Dendritic cell treated with granulocyte-macrophage colony-stimulating factor and Interleukin-4, amounts not matched to agents 40 ng/mL and 50 ng/mL, for 4 days (primary cell): ENCODE data around the gene TPST2.

Source experiments
- H3K27ac Mint-ChIP-seq: one replicate; pipeline ENCODE4 v1.8.0; 2022; ENCODE audit warnings: mild to moderate bottlenecking, mixed read lengths
- H3K27me3 Mint-ChIP-seq: one replicate; pipeline ENCODE4 v1.8.0; 2022; ENCODE audit warnings: mild to moderate bottlenecking, mixed read lengths
- H3K36me3 Mint-ChIP-seq: one replicate; pipeline ENCODE4 v1.8.0; 2022; ENCODE audit warnings: low read depth, mixed read lengths
- H3K4me1 Mint-ChIP-seq: one replicate; pipeline ENCODE4 v1.8.0; 2022; ENCODE audit warnings: low read depth, mixed read lengths
- H3K4me3 Mint-ChIP-seq: one replicate; pipeline ENCODE4 v1.8.0; 2022; ENCODE audit warnings: mild to moderate bottlenecking, moderate library complexity, mixed read lengths
- H3K9me3 Mint-ChIP-seq: one replicate; pipeline ENCODE4 v1.8.0; 2022; ENCODE audit warnings: mixed read lengths
- intact Hi-C: fragments of 100-400 bp; cut with micrococcal nuclease; formaldehyde crosslinking; loops from one replicate; pipeline ENCODE4 v1.15.0; 2022

Gene TPST2

GRCh38 chr22:26514419-26515161, 75.3 kb downstream of the TPST2 start:
- Mint-ChIP-seq H3K27me3 (no peaks in the 10 kb centered on the region), H3K4me1 (peaks cover 31% of the 10 kb centered on the region), H3K9me3 (no peaks in the 10 kb centered on the region), H3K27ac (no peak overlapping the region), H3K36me3 (peaks cover 18% of the 10 kb centered on the region), H3K4me3 (no peak overlapping the region)
- intact Hi-C loops, result no loop called here

DNA sequence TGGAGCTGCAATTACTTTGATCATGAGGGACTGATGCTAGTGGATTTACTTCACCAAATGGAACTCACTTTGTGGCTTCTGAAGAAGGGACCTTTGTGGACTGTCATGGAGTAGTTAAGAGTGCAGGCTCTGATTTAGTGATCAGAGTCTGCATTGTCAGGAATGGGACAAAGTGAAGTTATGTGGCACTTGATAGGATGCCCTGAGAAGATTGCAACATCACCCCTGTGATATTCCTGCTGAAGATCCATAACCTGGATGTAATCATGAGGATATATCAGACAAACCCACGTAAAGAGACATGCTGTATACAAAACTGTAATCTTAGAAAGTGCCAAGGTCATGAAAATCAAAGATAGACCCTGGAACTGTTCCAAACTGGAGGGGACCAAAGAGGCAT, 76.1 kb downstream of the TPST2 start:
- Mint-ChIP-seq H3K36me3 (peaks cover 26% of the 10 kb centered on the region), H3K27me3 (no peaks in the 10 kb centered on the region), H3K4me3 (no peak overlapping the region), H3K4me1 (peaks cover 31% of the 10 kb centered on the region), H3K27ac (peak overlapping the region; percentile 55), H3K9me3 (no peaks in the 10 kb centered on the region)
- intact Hi-C loops, result loop anchor here (2.0 kb wide), 1 partner anchor 159 kb away; no protein-coding TSS in a partner anchor

GRCh38 chr22:26512149-26512793, 77.7 kb downstream of the TPST2 start, which contains the start of gene TFIP11:
Gene TFIP11, minus strand, starts transcription at chr22:26512473. Its CDS starts 2,201 bp downstream, at chr22:26510272.
- H3K27me3 Mint-ChIP-seq, result no peaks in the 10 kb centered on the region
- H3K4me3 Mint-ChIP-seq, result peak within 1 kb of the TSS; percentile 100
- H3K36me3 Mint-ChIP-seq, result peaks cover 39% of the 10 kb centered on the region
- H3K4me1 Mint-ChIP-seq, result peaks cover 31% of the 10 kb centered on the region
- intact Hi-C loops, result loop anchor here (1.0 to 2.0 kb wide), 2 partner anchors 29 to 161 kb away; partner anchors contain the start of genes HPS4 and SRRD
- no peaks in the 10 kb centered on the region for H3K9me3 Mint-ChIP-seq
- peak within 1 kb of the TSS; percentile 94 for H3K27ac Mint-ChIP-seq

GRCh38 chr22:26508148-26508547, 81.8 kb downstream of the TPST2 start:
- Mint-ChIP-seq H3K27ac (no peak overlapping the region), H3K4me3 (no peak overlapping the region), H3K4me1 (peaks cover 34% of the 10 kb centered on the region), H3K36me3 (peaks cover 78% of the 10 kb centered on the region), H3K27me3 (no peaks in the 10 kb centered on the region), H3K9me3 (no peaks in the 10 kb centered on the region)
- intact Hi-C loops, result no loop called here

GRCh38 chr22:26503758-26504157, 86.2 kb downstream of the TPST2 start:
- Mint-ChIP-seq H3K27ac (no peak overlapping the region), H3K4me3 (no peak overlapping the region), H3K4me1 (peaks cover 18% of the 10 kb centered on the region), H3K9me3 (no peaks in the 10 kb centered on the region), H3K27me3 (no peaks in the 10 kb centered on the region), H3K36me3 (peaks cover 93% of the 10 kb centered on the region)
- intact Hi-C loops, result no loop called here

DNA sequence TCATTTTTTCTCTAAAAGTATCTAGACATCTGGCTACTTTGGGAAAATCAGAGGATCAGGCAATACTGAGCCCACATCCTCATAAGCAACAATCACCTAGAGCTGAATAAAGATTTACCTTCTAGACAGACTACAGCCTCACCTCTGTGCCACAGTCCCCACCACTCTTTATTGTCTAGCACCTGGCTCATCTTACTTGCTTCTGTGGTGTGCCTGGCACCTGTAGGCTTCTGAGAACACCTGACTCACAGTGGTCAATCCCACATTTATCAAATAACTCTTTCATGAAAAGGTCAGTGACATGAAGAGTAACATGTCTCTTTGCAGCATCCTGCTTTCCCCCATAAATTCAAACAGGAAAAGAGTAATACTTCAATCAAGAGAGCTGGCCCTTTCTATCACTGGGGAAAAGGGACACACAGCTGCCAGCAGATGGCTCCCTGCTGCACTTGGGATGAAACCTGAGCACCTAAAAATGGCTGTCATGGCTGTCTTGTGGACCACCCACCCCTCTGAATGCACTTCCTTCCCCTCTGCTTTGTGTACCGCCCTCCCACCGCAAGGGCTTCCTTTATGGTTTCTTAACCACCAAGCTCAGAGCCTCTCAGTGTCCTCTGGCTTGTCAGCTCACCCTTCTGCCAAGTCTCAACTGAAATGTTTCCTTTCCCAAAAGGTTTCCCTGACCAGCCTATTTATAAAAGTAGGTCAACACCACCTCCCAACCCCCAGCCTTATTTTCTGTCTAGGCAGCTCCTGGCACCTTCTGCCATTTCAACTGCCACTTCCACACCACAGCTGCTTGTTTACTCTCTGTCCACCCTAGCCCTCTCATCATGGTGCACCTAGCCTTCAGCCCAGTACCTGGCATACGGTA, 87.0 kb downstream of the TPST2 start:
- H3K4me3 Mint-ChIP-seq, result no peak overlapping the region
- H3K9me3 Mint-ChIP-seq, result no peaks in the 10 kb centered on the region
- intact Hi-C loops, result no loop called here
- H3K27ac Mint-ChIP-seq, result peak overlapping the region; percentile 3
- no peaks in the 10 kb centered on the region for H3K27me3 Mint-ChIP-seq
- H3K4me1 Mint-ChIP-seq, result peaks cover 18% of the 10 kb centered on the region
- peaks cover 93% of the 10 kb centered on the region for H3K36me3 Mint-ChIP-seq

- peaks cover 98% of the 10 kb centered on the region for H3K36me3 Mint-ChIP-seq
- intact Hi-C loops, result no loop called here
- no peak overlapping the region for H3K27ac Mint-ChIP-seq
- no peaks in the 10 kb centered on the region for H3K9me3 Mint-ChIP-seq
- no peak overlapping the region for H3K4me3 Mint-ChIP-seq
- peaks cover 18% of the 10 kb centered on the region for H3K4me1 Mint-ChIP-seq
- H3K27me3 Mint-ChIP-seq, result no peaks in the 10 kb centered on the region
Measured at GRCh38 chr22:26501996-26502395, 87.9 kb downstream of the TPST2 start.

DNA sequence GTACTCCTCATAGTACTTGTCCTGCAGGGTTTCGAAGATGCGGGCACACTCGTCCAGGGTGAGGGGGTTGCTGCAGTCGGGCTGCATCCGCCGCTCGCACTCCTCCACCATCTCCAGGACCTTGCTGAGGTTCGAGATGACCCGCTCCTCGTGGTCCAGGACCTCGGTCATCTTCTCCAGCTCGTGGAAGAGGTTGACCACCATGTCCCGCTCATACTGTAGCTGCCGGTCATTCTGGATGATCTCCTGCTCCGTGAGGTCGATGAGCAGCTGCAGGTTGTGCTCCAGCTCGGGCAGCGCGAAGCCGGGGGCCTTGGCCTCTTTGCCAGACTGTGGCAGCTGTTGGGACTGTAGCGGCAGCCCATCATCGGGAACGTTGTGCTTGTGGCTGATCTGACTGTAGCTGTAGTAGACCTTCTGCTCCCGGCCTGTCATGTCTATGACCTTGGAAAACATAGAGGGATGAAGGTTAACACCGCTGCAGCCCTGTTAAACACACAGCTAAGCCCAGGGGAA, 90.7 kb downstream of the TPST2 start:
- Mint-ChIP-seq H3K4me1 (peaks cover 14% of the 10 kb centered on the region), H3K36me3 (peaks cover 94% of the 10 kb centered on the region), H3K4me3 (no peak overlapping the region), H3K9me3 (no peaks in the 10 kb centered on the region), H3K27ac (no peak overlapping the region), H3K27me3 (no peaks in the 10 kb centered on the region)
- intact Hi-C loops, result no loop called here

GRCh38 chr22:26496456-26496855, 93.5 kb downstream of the TPST2 start:
- H3K27me3 Mint-ChIP-seq, result no peaks in the 10 kb centered on the region
- H3K27ac Mint-ChIP-seq, result no peak overlapping the region
- no peaks in the 10 kb centered on the region for H3K9me3 Mint-ChIP-seq
- H3K4me3 Mint-ChIP-seq, result no peak overlapping the region
- peaks cover 94% of the 10 kb centered on the region for H3K36me3 Mint-ChIP-seq
- intact Hi-C loops, result no loop called here
- no peaks in the 10 kb centered on the region for H3K4me1 Mint-ChIP-seq

GRCh38 chr22:26494506-26494905, 95.4 kb downstream of the TPST2 start:
- H3K4me1 Mint-ChIP-seq, result no peaks in the 10 kb centered on the region
- no peaks in the 10 kb centered on the region for H3K9me3 Mint-ChIP-seq
- no peak overlapping the region for H3K27ac Mint-ChIP-seq
- H3K4me3 Mint-ChIP-seq, result no peak overlapping the region
- H3K27me3 Mint-ChIP-seq, result no peaks in the 10 kb centered on the region
- intact Hi-C loops, result no loop called here
- peaks cover 97% of the 10 kb centered on the region for H3K36me3 Mint-ChIP-seq

- H3K4me1 Mint-ChIP-seq, result no peaks in the 10 kb centered on the region
Measured at GRCh38 chr22:26492220-26492619, 97.7 kb downstream of the TPST2 start.

DNA sequence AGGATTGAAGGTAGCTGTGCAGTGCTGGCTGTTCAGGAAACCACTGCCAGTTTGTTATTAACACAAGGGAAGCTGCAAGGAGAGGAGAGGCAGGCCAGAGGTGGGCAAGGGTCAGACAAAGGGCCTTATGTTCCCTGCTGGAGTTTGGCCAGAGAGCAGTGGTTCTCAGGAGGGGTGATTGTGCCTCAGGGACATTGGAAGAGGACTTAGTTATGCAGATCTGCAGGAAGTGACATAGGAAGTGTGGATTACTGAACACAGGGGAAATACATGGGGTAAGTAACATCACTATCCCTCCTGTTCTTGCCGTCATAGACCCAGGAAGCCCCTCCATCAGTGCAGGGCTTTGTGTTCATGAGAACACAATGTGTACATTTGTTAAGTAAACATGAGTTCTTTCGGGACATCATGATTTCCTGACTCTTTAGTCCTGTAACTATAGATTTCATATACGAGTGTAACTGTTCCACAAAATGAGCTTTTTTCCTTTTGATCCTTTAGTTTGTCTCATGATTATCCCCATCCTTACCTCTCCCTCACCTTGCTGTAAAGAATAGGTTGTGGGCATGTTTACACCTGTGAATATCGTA, 100.4 kb downstream of the TPST2 start:
- Mint-ChIP-seq H3K27ac (no peak overlapping the region), H3K4me3 (no peak overlapping the region), H3K4me1 (peaks cover 18% of the 10 kb centered on the region), H3K9me3 (no peaks in the 10 kb centered on the region), H3K27me3 (no peaks in the 10 kb centered on the region), H3K36me3 (peaks cover 88% of the 10 kb centered on the region)
- intact Hi-C loops, result no loop called here

More at GRCh38 chr22:26492220-26492619, 97.7 kb downstream of the TPST2 start:
- intact Hi-C loops, result no loop called here
- Mint-ChIP-seq H3K4me3 (no peak overlapping the region), H3K27ac (no peak overlapping the region), H3K27me3 (no peaks in the 10 kb centered on the region), H3K36me3 (peaks cover 97% of the 10 kb centered on the region), H3K9me3 (no peaks in the 10 kb centered on the region)

GRCh38 chr22:26487996-26488395, 101.9 kb downstream of the TPST2 start:
- Mint-ChIP-seq H3K4me3 (no peak overlapping the region), H3K9me3 (no peaks in the 10 kb centered on the region), H3K36me3 (peaks cover 84% of the 10 kb centered on the region), H3K27ac (no peak overlapping the region), H3K27me3 (no peaks in the 10 kb centered on the region), H3K4me1 (peaks cover 27% of the 10 kb centered on the region)
- intact Hi-C loops, result no loop called here
